Thoracic aorta (tissue), 2 donors: ENCODE data around the gene MYOM1. TPM values are rescaled to one million over a fixed set of nuclear protein-coding genes. Genes with fewer than 3 reads are reported as not detected.

Source experiments
- ATAC-seq: fragments of 150-250 bp; one replicate; pipeline ENCODE4 v1.8.0; 2017; ENCODE audit warnings: low read depth; ENCODE audit not compliant: insufficient number of reproducible peaks, low FRiP score
- DNase-seq: peaks from one replicate; pipeline ENCODE4 v3.0.0-alpha.2; 2020; ENCODE audit warnings: low spot score
- H3K27ac ChIP-seq, 2 donors: fragments of 200-600 bp; sonication (generic); 1 replicate in 1 of 2; 2 replicates in 1 of 2; pipeline ENCODE4 v1.5.1; 2016; ENCODE audit warnings: mild to moderate bottlenecking in 2 of 2, moderate library complexity in 2 of 2
- H3K27me3 ChIP-seq: fragments of 200-600 bp; sonication (generic); replicated peaks from 2 replicates; pipeline ENCODE4 v1.6.0; 2016; ENCODE audit warnings: mild to moderate bottlenecking; ENCODE audit not compliant: insufficient read depth
- H3K36me3 ChIP-seq: fragments of 200-600 bp; sonication (generic); one replicate; pipeline ENCODE4 v1.5.1; 2016
- H3K4me1 ChIP-seq, 2 donors: fragments of 200-600 bp; sonication (generic); 1 replicate in 1 of 2; 2 replicates in 1 of 2; pipeline versions ENCODE4 v1.5.1 to v1.6.0; 2016; ENCODE audit warnings: low read depth in 2 of 2, mild to moderate bottlenecking in 1 of 2; ENCODE audit not compliant: control insufficient read depth in 1 of 2
- H3K4me3 ChIP-seq: fragments of 200-600 bp; sonication (generic); 2 replicates; pipeline ENCODE4 v1.5.1; 2016; ENCODE audit warnings: mild to moderate bottlenecking
- H3K9me3 ChIP-seq: fragments of 200-600 bp; sonication (generic); 2 replicates; pipeline ENCODE4 v1.5.1; 2016
- CTCF ChIP-seq: fragments of 200-600 bp; sonication (generic); IDR thresholded peaks from one replicate; pipeline ENCODE4 v1.5.1; 2019; ENCODE audit warnings: antibody characterized with exemption
- total RNA-seq, 2 donors: library from RNA; depleted of rRNA; stranded (reverse); fragments of >200 nt; gene quantifications; one replicate each; pipeline versions ENCODE4 v1.1.0 to v1.2.3, GENCODE V29; 2016

MYOM1 gene
- total RNA-seq, 2 donors from 2014 or later, result 16.1 to 27.2 TPM

GRCh38 chr18:3147935-3148554 lies 71.7 kb downstream of the MYOM1 start:
- Histone ChIP-seq H3K9me3 (no peaks in the 10 kb centered on the region), H3K27ac (no peak overlapping the region), H3K4me3 (no peak overlapping the region), H3K36me3 (peaks cover 5% of the 10 kb centered on the region), H3K27me3 (no peaks in the 10 kb centered on the region), H3K4me1 (peaks cover 3 to 6% of the 10 kb centered on the region in 2 donors)
- no peak for ATAC-seq
- TF ChIP-seq CTCF, result no peak
- DNase-seq, result no peak

GRCh38 chr18:3140986-3141639 lies 78.7 kb downstream of the MYOM1 start:
- TF ChIP-seq CTCF, result no peak
- no peaks in the 10 kb centered on the region for H3K36me3 ChIP-seq
- H3K27ac ChIP-seq, result no peak overlapping the region
- no peak overlapping the region for H3K4me3 ChIP-seq
- DNase-seq (no peak), ATAC-seq (no peak)
- H3K4me1 ChIP-seq, result no peaks in the 10 kb centered on the region
- no peaks in the 10 kb centered on the region for H3K27me3 ChIP-seq
- no peaks in the 10 kb centered on the region for H3K9me3 ChIP-seq

GRCh38 chr18:3140342-3140741 lies 79.4 kb downstream of the MYOM1 start:
- ATAC-seq (no peak), DNase-seq (no peak)
- H3K4me3 ChIP-seq, result no peak overlapping the region
- H3K4me1 ChIP-seq, result no peaks in the 10 kb centered on the region
- H3K27me3 ChIP-seq, result no peaks in the 10 kb centered on the region
- H3K9me3 ChIP-seq, result no peaks in the 10 kb centered on the region
- no peak overlapping the region for H3K27ac ChIP-seq
- H3K36me3 ChIP-seq, result no peaks in the 10 kb centered on the region
- no peak for TF ChIP-seq CTCF

GRCh38 chr18:3139406-3139805 lies 80.4 kb downstream of the MYOM1 start:
- Histone ChIP-seq H3K4me3 (no peak overlapping the region), H3K9me3 (no peaks in the 10 kb centered on the region), H3K36me3 (peaks cover 2% of the 10 kb centered on the region), H3K4me1 (no peaks in the 10 kb centered on the region), H3K27ac (no peak overlapping the region), H3K27me3 (no peaks in the 10 kb centered on the region)
- DNase-seq, result no peak
- no peak for TF ChIP-seq CTCF
- no peak for ATAC-seq

GRCh38 chr18:3138274-3138975 lies 81.3 kb downstream of the MYOM1 start:
- ATAC-seq, result no peak
- Histone ChIP-seq H3K4me1 (no peaks in the 10 kb centered on the region), H3K27me3 (no peaks in the 10 kb centered on the region), H3K27ac (no peak overlapping the region), H3K4me3 (no peak overlapping the region), H3K9me3 (no peaks in the 10 kb centered on the region), H3K36me3 (peaks cover 10% of the 10 kb centered on the region)
- no peak for DNase-seq
- TF ChIP-seq CTCF, result no peak
